CD8-positive, alpha-beta memory T cell (primary cell): ENCODE results near the gene TRAT1. TPM values are rescaled to one million over a fixed set of nuclear protein-coding genes. Genes with fewer than 3 reads are reported as not detected.

Experiments used
- CTCF ChIA-PET: fragments of 350-600 bp; sonication (Branson Sonifier 250); formaldehyde crosslinking; loops from one replicate; lab custom pipeline; 2021; ENCODE audit warnings: antibody characterized with exemption; lab: Charles Lee
- POLR2A ChIA-PET: fragments of 350-600 bp; sonication (Branson Sonifier 250); formaldehyde crosslinking; loops from one replicate; lab custom pipeline; 2021; ENCODE audit warnings: antibody characterized with exemption; lab: Charles Lee
- DNase-seq, 5 donors: peaks; one replicate each; pipeline versions ENCODE4 v3.0.0 to v3.0.0-alpha.2; 2020 to 2022; ENCODE audit warnings: mixed read lengths in 1 of 5
- H3K27ac ChIP-seq: one replicate; pipeline ENCODE4 v1.7.0; 2013; ENCODE audit warnings: low read depth, mild to moderate bottlenecking, low read length, moderate library complexity
- H3K27me3 ChIP-seq: 2 replicates; pipeline ENCODE4 v1.7.0; 2013; ENCODE audit warnings: low read length, mild to moderate bottlenecking; ENCODE audit not compliant: insufficient read depth, poor library complexity, severe bottlenecking
- H3K36me3 ChIP-seq: 2 replicates; pipeline ENCODE4 v1.7.0; 2013; ENCODE audit warnings: mild to moderate bottlenecking, low read length, moderate library complexity; ENCODE audit not compliant: insufficient read depth
- H3K4me1 ChIP-seq: 2 replicates; pipeline ENCODE4 v1.7.0; 2013; ENCODE audit warnings: mild to moderate bottlenecking, low read length, moderate library complexity; ENCODE audit not compliant: insufficient read depth
- H3K4me3 ChIP-seq: 2 replicates; pipeline ENCODE4 v1.7.0; 2013; ENCODE audit warnings: mild to moderate bottlenecking, low read length
- H3K9me3 ChIP-seq: 2 replicates; pipeline ENCODE4 v1.7.0; 2013; ENCODE audit warnings: mild to moderate bottlenecking, low read length
- H3K27ac Mint-ChIP-seq, 8 donors: one replicate each; pipeline ENCODE4 v1.8.0; 2020 to 2021; ENCODE audit warnings: mixed read lengths in 8 of 8, mild to moderate bottlenecking in 6 of 8, inconsistent platforms in 3 of 8, moderate library complexity in 3 of 8
- H3K27me3 Mint-ChIP-seq, 2 donors: one replicate each; pipeline ENCODE4 v1.8.0; 2020 to 2021; ENCODE audit warnings: mixed read lengths in 2 of 2, mild to moderate bottlenecking in 1 of 2, moderate library complexity in 1 of 2
- H3K36me3 Mint-ChIP-seq, 3 donors: one replicate each; pipeline ENCODE4 v1.8.0; 2020 to 2021; ENCODE audit warnings: mixed read lengths in 3 of 3, inconsistent platforms in 1 of 3, mild to moderate bottlenecking in 1 of 3
- H3K4me1 Mint-ChIP-seq, 3 donors: one replicate each; pipeline ENCODE4 v1.8.0; 2020 to 2021; ENCODE audit warnings: mixed read lengths in 3 of 3, inconsistent platforms in 1 of 3, mild to moderate bottlenecking in 1 of 3
- H3K4me3 Mint-ChIP-seq, 7 donors: one replicate each; pipeline ENCODE4 v1.8.0; 2020 to 2021; ENCODE audit warnings: mixed read lengths in 7 of 7, mild to moderate bottlenecking in 6 of 7, moderate library complexity in 4 of 7, inconsistent platforms in 2 of 7
- H3K9me3 Mint-ChIP-seq, 5 donors: one replicate each; pipeline ENCODE4 v1.8.0; 2020 to 2022; ENCODE audit warnings: mixed read lengths in 5 of 5, mild to moderate bottlenecking in 3 of 5, moderate library complexity in 2 of 5, inconsistent platforms in 1 of 5
- polyA plus RNA-seq: library from polyadenylated mRNA; unstranded; fragments of 300-500 nt; fragmentation: Illumina TruSeq; gene quantifications from one replicate; pipeline ENCODE4 v1.2.3, GENCODE V29; 2021
- total RNA-seq, 2 experiments: library from RNA; stranded (reverse); gene quantifications; one replicate each; pipeline ENCODE4 v1.2.3, GENCODE V29; 2021

Gene TRAT1
- total and polyA plus RNA-seq, 3 experiments from 2014 or later: 27.2 to 120 (median 29.1) TPM

DNA sequence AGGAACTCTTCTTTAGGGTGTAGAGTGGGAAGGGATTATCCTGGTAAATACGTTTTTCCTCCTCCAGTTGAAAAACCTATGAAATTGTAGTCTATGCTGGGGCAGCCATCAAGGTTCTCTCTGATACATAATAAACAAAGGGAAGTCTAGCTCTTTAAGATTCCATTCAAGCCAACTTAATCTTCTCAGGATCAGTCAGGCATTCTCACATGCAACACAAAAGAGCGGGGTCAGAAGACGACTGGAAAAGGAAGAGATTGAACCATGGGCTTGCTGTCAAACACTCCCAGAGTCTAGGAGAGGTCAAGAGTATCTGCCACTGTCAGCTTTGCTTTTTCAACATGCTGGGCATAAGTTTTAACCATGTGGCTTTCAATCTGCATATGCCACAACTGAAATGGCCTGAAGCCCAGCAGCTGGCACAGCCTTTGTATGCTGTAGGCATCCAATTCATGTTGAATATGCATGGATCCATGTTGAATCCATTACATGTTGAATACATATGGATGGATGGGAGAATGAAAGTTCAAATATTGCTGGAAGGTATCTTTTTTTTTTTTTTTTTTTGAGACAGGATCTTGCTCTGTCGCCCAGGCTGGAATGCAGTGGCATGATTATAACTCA is 8.5 kb downstream of the TRAT1 start:
- Mint-ChIP-seq H3K27ac (peak overlapping the region; percentile 27 to 93 (median 76)), H3K4me3 (peak overlapping the region; percentile 11 to 67 (median 49)), H3K27me3 (no peaks in the 10 kb centered on the region), H3K9me3 (no peaks in the 10 kb centered on the region), H3K4me1 (peaks cover 93 to 98% (median 96%) of the 10 kb centered on the region in 3 donors), H3K36me3 (peaks cover 10 to 74% (median 29%) of the 10 kb centered on the region in 3 donors)
- Histone ChIP-seq H3K27ac (no peak overlapping the region), H3K4me3 (peak overlapping the region; percentile 21), H3K36me3 (no peaks in the 10 kb centered on the region), H3K27me3 (no peaks in the 10 kb centered on the region), H3K4me1 (peaks cover 75% of the 10 kb centered on the region), H3K9me3 (no peaks in the 10 kb centered on the region)
- DNase-seq: no peak
- POLR2A ChIA-PET: interaction anchor here (0.7 kb wide), 1 partner anchor 99 kb away, joined by 3 read pairs; no protein-coding TSS in a partner anchor
- CTCF ChIA-PET: interaction anchor here (6.4 kb wide), 1 partner anchor 10 kb away, joined by 57 read pairs; the partner anchor contains the start of gene TRAT1

DNA sequence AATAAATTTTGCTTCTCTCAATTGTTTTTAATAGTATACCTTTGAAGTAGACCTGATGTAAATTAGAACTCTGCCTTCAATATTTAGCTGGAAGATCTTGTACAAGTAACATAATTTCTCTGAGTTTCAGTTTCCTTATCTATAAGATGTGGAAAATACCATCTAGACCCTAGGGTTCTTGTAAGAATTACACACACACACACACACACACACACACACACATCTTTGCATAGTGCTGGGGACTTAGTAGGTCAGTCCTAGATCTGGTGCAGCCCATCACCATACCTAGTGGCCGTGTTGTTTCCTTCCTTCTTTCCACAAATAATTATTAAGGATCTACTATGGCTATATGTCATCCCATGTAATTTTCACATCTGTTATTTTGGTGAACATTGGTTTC is 11.0 kb downstream of the TRAT1 start:
- H3K36me3 ChIP-seq: peaks cover 1% of the 10 kb centered on the region
- no peaks in the 10 kb centered on the region for H3K9me3 ChIP-seq
- DNase-seq: peak in 1 of 5 donors; percentile 45
- peaks cover 10 to 76% (median 26%) of the 10 kb centered on the region in 3 donors for H3K36me3 Mint-ChIP-seq
- peak overlapping the region; percentile 79 to 97 (median 92) for H3K27ac Mint-ChIP-seq
- H3K4me3 ChIP-seq: peak overlapping the region; percentile 46
- ChIA-PET CTCF (interaction anchor here (6.4 kb wide), 1 partner anchor 12 kb away, joined by 57 read pairs; the partner anchor contains the start of gene TRAT1), POLR2A (interaction anchor here (0.6 to 2.2 kb wide), 4 partner anchors 10 to 790 kb away, joined by 3 to 10 read pairs (median 5); partner anchors contain the start of gene TRAT1)
- no peaks in the 10 kb centered on the region for H3K9me3 Mint-ChIP-seq
- H3K27me3 Mint-ChIP-seq: no peaks in the 10 kb centered on the region
- H3K4me1 ChIP-seq: peaks cover 83% of the 10 kb centered on the region
- no peaks in the 10 kb centered on the region for H3K27me3 ChIP-seq
- peak overlapping the region; percentile 81 to 89 (median 83) for H3K4me3 Mint-ChIP-seq
- H3K4me1 Mint-ChIP-seq: peaks cover 88 to 97% (median 97%) of the 10 kb centered on the region in 3 donors
- no peak overlapping the region for H3K27ac ChIP-seq

DNA sequence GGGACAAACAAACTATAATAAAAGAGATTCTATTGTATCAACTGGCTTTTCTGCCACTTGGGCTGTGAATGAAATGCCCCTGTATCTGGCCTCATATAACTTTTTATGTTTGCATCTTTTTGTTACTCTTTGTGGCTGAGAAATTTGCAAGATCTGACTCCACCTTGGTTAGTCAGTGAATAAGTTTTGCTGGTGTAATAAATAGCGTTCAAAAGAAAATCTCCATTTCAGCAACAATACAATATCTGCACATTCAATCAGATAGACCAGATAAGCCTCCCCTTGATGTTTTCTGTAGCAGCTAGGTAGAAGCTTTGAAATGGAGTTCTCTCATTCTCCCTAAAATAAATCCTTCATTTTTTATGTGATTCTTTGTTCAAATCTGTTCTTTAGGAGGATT is 12.0 kb downstream of the TRAT1 start:
- no peak overlapping the region for H3K27ac ChIP-seq
- DNase-seq: peak in 1 of 5 donors; percentile 21
- no peaks in the 10 kb centered on the region for H3K27me3 ChIP-seq
- ChIA-PET CTCF (interaction anchor here (6.4 kb wide), 1 partner anchor 13 kb away, joined by 57 read pairs; the partner anchor contains the start of gene TRAT1), POLR2A (interaction anchor here (1.0 to 2.2 kb wide), 4 partner anchors 11 to 245 kb away, joined by 3 to 10 read pairs (median 4); partner anchors contain the start of genes CIP2A, DZIP3 and TRAT1)
- peak overlapping the region; percentile 46 for H3K4me3 ChIP-seq
- Mint-ChIP-seq H3K4me1 (peaks cover 88 to 98% (median 95%) of the 10 kb centered on the region in 3 donors), H3K27me3 (no peaks in the 10 kb centered on the region), H3K36me3 (peaks cover 10 to 77% (median 22%) of the 10 kb centered on the region in 3 donors), H3K4me3 (peak overlapping the region; percentile 81 to 89 (median 83)), H3K9me3 (no peaks in the 10 kb centered on the region), H3K27ac (peak overlapping the region; percentile 79 to 97 (median 92))
- H3K36me3 ChIP-seq: peaks cover 10% of the 10 kb centered on the region
- no peaks in the 10 kb centered on the region for H3K9me3 ChIP-seq
- peaks cover 83% of the 10 kb centered on the region for H3K4me1 ChIP-seq

DNA sequence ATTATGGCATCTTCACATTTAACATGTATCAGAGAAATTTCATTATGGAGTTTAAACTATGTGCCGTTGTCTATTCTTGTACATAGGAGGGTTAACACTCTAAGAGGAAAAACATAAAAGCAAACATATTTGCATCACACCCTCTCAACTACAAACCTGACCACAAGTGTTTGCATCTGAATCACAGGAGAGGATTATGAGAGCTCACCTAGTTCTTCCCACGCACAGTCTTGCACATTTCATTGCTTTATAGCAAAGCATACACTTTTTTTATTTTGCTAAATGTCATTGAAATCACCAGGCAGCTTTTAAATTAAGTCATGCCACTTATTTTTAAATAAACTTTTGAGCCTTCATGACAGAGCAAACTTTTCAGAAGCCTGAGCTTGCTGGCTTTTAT is 12.5 kb downstream of the TRAT1 start:
- ChIA-PET POLR2A (interaction anchor here (0.9 to 1.8 kb wide), 4 partner anchors 11 to 246 kb away, joined by 3 to 5 read pairs (median 3); partner anchors contain the start of genes CIP2A and DZIP3), CTCF (interaction anchor here (0.9 to 6.4 kb wide), 4 partner anchors 9 to 1234 kb away, joined by 3 to 57 read pairs (median 4); partner anchors contain the start of gene TRAT1)
- Mint-ChIP-seq H3K4me3 (peak overlapping the region; percentile 81 to 89 (median 83)), H3K27ac (peak overlapping the region; percentile 88 to 97 (median 93)), H3K9me3 (no peaks in the 10 kb centered on the region), H3K36me3 (peaks cover 10 to 78% (median 24%) of the 10 kb centered on the region in 3 donors), H3K4me1 (peaks cover 86 to 95% (median 93%) of the 10 kb centered on the region in 3 donors), H3K27me3 (no peaks in the 10 kb centered on the region)
- H3K36me3 ChIP-seq: peaks cover 10% of the 10 kb centered on the region
- no peak overlapping the region for H3K27ac ChIP-seq
- H3K9me3 ChIP-seq: no peaks in the 10 kb centered on the region
- H3K4me3 ChIP-seq: peak overlapping the region; percentile 46
- H3K4me1 ChIP-seq: peaks cover 83% of the 10 kb centered on the region
- no peaks in the 10 kb centered on the region for H3K27me3 ChIP-seq
- DNase-seq: peak in 3 of 5 donors; percentile 52 to 58 (median 53)

DNA sequence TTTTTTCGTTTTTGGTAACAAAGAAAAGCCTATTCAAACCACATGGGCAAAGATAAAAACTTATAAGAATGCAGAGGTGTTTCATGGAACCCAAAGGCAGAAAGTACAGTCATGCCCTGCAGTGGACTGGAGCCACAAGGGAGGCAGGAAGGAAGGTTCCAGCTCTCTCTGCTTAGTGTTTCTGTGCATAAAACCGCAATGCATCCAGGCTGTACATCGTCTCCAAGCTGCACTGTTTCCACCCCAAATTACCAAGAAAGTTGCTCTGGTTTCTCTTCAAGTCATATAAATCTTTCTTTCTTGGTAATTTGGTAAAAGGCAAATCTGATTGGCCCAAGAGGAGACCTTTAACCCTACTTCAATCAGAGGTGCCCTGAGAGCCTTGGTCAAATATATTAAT is 15.8 kb downstream of the TRAT1 start:
- H3K4me3 ChIP-seq: peak overlapping the region; percentile 29
- H3K4me1 Mint-ChIP-seq: peaks cover 78 to 95% (median 92%) of the 10 kb centered on the region in 3 donors
- no peaks in the 10 kb centered on the region for H3K9me3 Mint-ChIP-seq
- ChIA-PET CTCF (interaction anchor here (1.1 to 2.4 kb wide), 3 partner anchors 11 to 23 kb away, joined by 3 to 9 read pairs (median 4); no protein-coding TSS in a partner anchor), POLR2A (no interaction called here)
- peak overlapping the region; percentile 53 to 62 (median 58) for H3K4me3 Mint-ChIP-seq
- no peaks in the 10 kb centered on the region for H3K27me3 ChIP-seq
- peaks cover 5 to 78% (median 23%) of the 10 kb centered on the region in 3 donors for H3K36me3 Mint-ChIP-seq
- DNase-seq: no peak
- H3K27me3 Mint-ChIP-seq: no peaks in the 10 kb centered on the region
- no peaks in the 10 kb centered on the region for H3K9me3 ChIP-seq
- H3K27ac Mint-ChIP-seq: peak overlapping the region in 7 of 8 donors; percentile 66 to 91 (median 75)
- H3K27ac ChIP-seq: no peak overlapping the region
- H3K4me1 ChIP-seq: peaks cover 85% of the 10 kb centered on the region
- H3K36me3 ChIP-seq: peaks cover 18% of the 10 kb centered on the region

DNA sequence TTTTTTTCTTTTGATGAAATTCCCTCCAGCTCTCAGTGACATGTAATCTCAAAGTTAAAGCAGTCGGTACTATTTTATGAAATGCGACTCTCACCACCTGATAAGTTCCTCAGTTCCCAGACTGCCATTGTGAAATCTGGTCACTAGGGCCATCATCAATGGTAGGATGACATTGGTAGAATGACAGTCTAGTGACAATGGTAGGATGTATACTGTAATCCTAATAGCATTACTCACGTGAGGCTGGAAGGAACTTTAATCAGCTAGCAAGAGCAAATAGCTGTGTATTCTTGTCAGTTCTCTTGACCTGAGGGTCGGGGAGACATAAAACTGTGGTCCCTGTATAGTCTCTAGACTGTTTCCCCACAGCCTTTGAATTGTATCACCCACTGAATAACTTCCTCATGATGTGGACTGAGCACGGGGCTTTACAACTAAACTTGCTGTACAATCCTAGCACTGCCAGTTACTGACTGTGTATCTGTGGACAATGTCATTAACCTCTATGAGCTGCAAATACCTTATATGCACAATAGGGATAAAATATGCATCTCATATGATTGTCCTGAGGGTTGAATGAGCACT is 23.2 kb downstream of the TRAT1 start:
- no peaks in the 10 kb centered on the region for H3K27me3 ChIP-seq
- peaks cover 33% of the 10 kb centered on the region for H3K36me3 ChIP-seq
- Mint-ChIP-seq H3K9me3 (no peaks in the 10 kb centered on the region), H3K4me3 (no peak overlapping the region), H3K4me1 (peaks cover 58 to 85% (median 82%) of the 10 kb centered on the region in 3 donors), H3K27me3 (peaks cover 0 to 2% of the 10 kb centered on the region in 2 donors), H3K27ac (peak overlapping the region in 7 of 8 donors; percentile 15 to 61 (median 45)), H3K36me3 (peaks cover 5 to 76% (median 27%) of the 10 kb centered on the region in 3 donors)
- H3K4me1 ChIP-seq: peaks cover 62% of the 10 kb centered on the region
- ChIA-PET CTCF (no interaction called here), POLR2A (no interaction called here)
- no peak for DNase-seq
- no peaks in the 10 kb centered on the region for H3K9me3 ChIP-seq
- H3K27ac ChIP-seq: no peak overlapping the region
- H3K4me3 ChIP-seq: no peak overlapping the region

DNA sequence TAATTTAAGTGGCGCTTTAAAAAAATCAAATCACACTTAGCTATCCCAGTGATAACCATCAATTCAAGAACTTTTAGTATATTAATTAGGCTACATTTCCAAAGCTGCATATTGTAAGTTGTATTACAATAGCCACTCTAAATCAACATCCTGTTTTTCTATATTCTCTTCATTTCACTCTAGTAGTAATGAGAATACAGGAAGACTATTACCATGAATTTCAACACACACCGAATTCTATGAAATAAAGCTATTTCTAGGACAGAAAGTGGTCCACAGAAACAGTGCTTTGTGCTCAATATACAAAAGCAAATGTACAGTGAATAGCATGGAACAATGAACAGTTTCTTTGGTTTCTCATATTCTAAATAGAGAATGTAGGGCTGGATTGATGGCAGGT is 24.6 kb downstream of the TRAT1 start:
- no peak for DNase-seq
- ChIA-PET POLR2A (interaction anchor here (0.8 kb wide), 1 partner anchor 12 kb away, joined by 3 read pairs; no protein-coding TSS in a partner anchor), CTCF (no interaction called here)
- Mint-ChIP-seq H3K9me3 (no peaks in the 10 kb centered on the region), H3K27ac (peak overlapping the region in 3 of 8 donors; percentile 21 to 86 (median 25)), H3K4me1 (peaks cover 52 to 82% (median 76%) of the 10 kb centered on the region in 3 donors), H3K36me3 (peaks cover 12 to 77% (median 34%) of the 10 kb centered on the region in 3 donors), H3K4me3 (no peak overlapping the region), H3K27me3 (peaks cover 0 to 2% of the 10 kb centered on the region in 2 donors)
- peaks cover 36% of the 10 kb centered on the region for H3K36me3 ChIP-seq
- H3K27me3 ChIP-seq: no peaks in the 10 kb centered on the region
- no peak overlapping the region for H3K4me3 ChIP-seq
- peaks cover 48% of the 10 kb centered on the region for H3K4me1 ChIP-seq
- no peak overlapping the region for H3K27ac ChIP-seq
- no peaks in the 10 kb centered on the region for H3K9me3 ChIP-seq
